Measurements from ENCODE around the gene SPATS2L.
"Not testable (repeated sequence)": the region's sequence is repeated elsewhere in the genome, so short reads cannot be mapped to it uniquely, and the experiment has no call there.

The SPATS2L gene

GRCh38 chr2:200320991-200321390, 14.5 kb downstream of the SPATS2L start:
- no peak for DNase-seq (ENCODE audit: low read depth)

- DNase-seq (ENCODE audit: low read depth) = no peak
Observed at GRCh38 chr2:200321780-200322534, 15.5 kb downstream of the SPATS2L start.

GRCh38 chr2:200322607-200323006, 16.1 kb downstream of the SPATS2L start:
- no peak for DNase-seq (ENCODE audit: low read depth)

- DNase-seq (ENCODE audit: low read depth) = no peak
Observed at GRCh38 chr2:200324362-200324761, 17.9 kb downstream of the SPATS2L start.

- DNase-seq (ENCODE audit: low read depth) = no peak
Observed at GRCh38 chr2:200329384-200329783, 22.9 kb downstream of the SPATS2L start.

- DNase-seq (ENCODE audit: low read depth) = no peak
Observed at GRCh38 chr2:200329798-200330197, 23.3 kb downstream of the SPATS2L start.

- no peak for DNase-seq (ENCODE audit: low read depth)
Observed at GRCh38 chr2:200330351-200331060, 24.0 kb downstream of the SPATS2L start.

GRCh38 chr2:200331061-200331400, 24.5 kb downstream of the SPATS2L start:
- DNase-seq (ENCODE audit: low read depth) = no peak

- no peak for DNase-seq (ENCODE audit: low read depth)
Observed at GRCh38 chr2:200335657-200336056, 29.2 kb downstream of the SPATS2L start.

GRCh38 chr2:200336980-200337615, 30.6 kb downstream of the SPATS2L start:
- no peak for DNase-seq (ENCODE audit: low read depth)

- no peak for DNase-seq (ENCODE audit: low read depth)
Observed at GRCh38 chr2:200337621-200338020, 31.1 kb downstream of the SPATS2L start.

GRCh38 chr2:200338692-200339091, 32.2 kb downstream of the SPATS2L start:
- no peak for DNase-seq (ENCODE audit: low read depth)

GRCh38 chr2:200340508-200341224, 34.2 kb downstream of the SPATS2L start:
- no peak for DNase-seq (ENCODE audit: low read depth)

- DNase-seq (ENCODE audit: low read depth) = no peak
Observed at GRCh38 chr2:200341376-200341775, 34.9 kb downstream of the SPATS2L start.

- no peak for DNase-seq (ENCODE audit: low read depth)
Observed at GRCh38 chr2:200342235-200342634, 35.7 kb downstream of the SPATS2L start.

GRCh38 chr2:200342654-200343053, 36.2 kb downstream of the SPATS2L start:
- DNase-seq (ENCODE audit: low read depth) = no peak

GRCh38 chr2:200344202-200344601, 37.7 kb downstream of the SPATS2L start:
- not testable (repeated sequence) for DNase-seq (ENCODE audit: low read depth)

- DNase-seq (ENCODE audit: low read depth) = no peak
Observed at GRCh38 chr2:200345975-200346374, 39.5 kb downstream of the SPATS2L start.

- DNase-seq (ENCODE audit: low read depth) = no peak
Observed at GRCh38 chr2:200347301-200347700, 40.8 kb downstream of the SPATS2L start.

- no peak for DNase-seq (ENCODE audit: low read depth)
Observed at GRCh38 chr2:200348897-200349563, 42.5 kb downstream of the SPATS2L start.

GRCh38 chr2:200349868-200350267, 43.4 kb downstream of the SPATS2L start:
- DNase-seq (ENCODE audit: low read depth) = no peak

GRCh38 chr2:200350850-200351285, 44.4 kb downstream of the SPATS2L start:
- DNase-seq (ENCODE audit: low read depth) = no peak

Data from activated T-helper 9 cell treated with anti-CD3 and anti-CD28 coated beads, Interleukin-2, amount 50 U/mL, for 16 hours (primary cell).